Measurements from ENCODE around the gene ARHGEF4. TPM values are rescaled to one million over a fixed set of nuclear protein-coding genes. Genes with fewer than 3 reads are reported as not detected.
A peak's percentile ranks its signal among the peaks of the same experiment; 100 is the strongest.

The ARHGEF4 gene
- polyA plus RNA-seq, 1 donor (not counting 4 experiments of a cell fraction or from before 2014, with no cell fraction given): 22.6 TPM

DNA sequence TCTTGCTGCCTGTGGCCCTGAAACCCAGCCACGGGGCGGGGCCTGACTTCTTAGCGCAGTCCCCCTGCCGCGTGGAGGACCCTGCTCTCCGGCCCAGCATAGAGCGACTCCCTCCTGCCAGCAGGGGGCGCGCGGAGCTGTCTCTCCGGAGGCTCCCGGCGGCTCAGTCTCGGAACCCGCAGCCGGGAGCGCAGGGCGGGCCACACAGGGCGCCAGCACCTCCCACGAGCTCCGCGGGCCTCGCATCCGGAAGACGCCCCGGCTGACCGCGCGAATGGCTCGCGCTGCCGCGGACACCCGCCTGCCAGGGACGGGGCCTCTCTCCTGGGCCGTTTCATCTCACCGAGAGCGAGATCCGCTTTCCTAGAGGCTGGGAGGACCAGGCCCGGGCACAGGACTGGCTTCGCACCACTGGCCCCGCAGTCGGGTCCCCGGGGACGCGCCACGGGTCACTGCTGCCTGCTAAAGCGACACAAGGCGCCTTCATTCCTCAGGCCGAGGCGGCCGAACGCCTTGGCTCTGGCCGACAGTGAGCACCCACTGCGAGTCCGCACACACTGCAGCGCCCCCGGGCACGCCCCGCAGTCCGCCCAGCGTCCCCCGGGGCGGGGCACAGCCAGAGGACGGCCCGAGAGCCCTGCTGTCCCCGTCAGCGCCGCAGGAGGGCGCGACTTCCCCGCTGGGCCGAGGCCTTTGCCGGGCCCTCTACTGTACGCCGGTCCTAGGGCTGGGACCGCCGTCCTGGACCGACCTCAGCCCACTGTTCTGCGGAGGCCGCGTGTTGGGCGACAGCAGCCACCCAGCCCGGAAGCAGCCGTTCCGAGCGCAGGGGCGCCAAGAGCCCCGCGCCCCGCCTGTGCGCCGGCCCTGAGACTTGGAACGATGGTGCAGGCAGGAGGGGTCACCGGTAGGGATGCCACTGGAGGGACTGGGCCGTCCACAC, 39.0 kb upstream of the ARHGEF4 start:
- TF ChIP-seq, protein P1, sequence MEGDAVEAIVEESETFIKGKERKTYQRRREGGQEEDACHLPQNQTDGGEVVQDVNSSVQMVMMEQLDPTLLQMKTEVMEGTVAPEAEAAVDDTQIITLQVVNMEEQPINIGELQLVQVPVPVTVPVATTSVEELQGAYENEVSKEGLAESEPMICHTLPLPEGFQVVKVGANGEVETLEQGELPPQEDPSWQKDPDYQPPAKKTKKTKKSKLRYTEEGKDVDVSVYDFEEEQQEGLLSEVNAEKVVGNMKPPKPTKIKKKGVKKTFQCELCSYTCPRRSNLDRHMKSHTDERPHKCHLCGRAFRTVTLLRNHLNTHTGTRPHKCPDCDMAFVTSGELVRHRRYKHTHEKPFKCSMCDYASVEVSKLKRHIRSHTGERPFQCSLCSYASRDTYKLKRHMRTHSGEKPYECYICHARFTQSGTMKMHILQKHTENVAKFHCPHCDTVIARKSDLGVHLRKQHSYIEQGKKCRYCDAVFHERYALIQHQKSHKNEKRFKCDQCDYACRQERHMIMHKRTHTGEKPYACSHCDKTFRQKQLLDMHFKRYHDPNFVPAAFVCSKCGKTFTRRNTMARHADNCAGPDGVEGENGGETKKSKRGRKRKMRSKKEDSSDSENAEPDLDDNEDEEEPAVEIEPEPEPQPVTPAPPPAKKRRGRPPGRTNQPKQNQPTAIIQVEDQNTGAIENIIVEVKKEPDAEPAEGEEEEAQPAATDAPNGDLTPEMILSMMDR (optimal IDR thresholded peaks at IDR 0.05 in 1 of 3, IDR thresholded peaks at IDR 0.05 in 1 of 3, conservative IDR thresholded peaks at IDR 0.05 in 1 of 3; ENCODE audit: extremely low read depth in 1 of 3, insufficient read depth in 2 of 3, low read length in 3 of 3): peak; percentile 65 to 96 (median 92)
- TF ChIP-seq EZH2 (IDR thresholded peaks at IDR 0.05; ENCODE audit: low read length): no peak
- H3K9me1 ChIP-seq (ENCODE audit: control insufficient read depth, extremely low read depth, insufficient read depth, low read length): no peaks in the 10 kb centered on the region
- H3K27me3 ChIP-seq (ENCODE audit: control insufficient read depth, extremely low read depth, insufficient read depth, low read length): no peaks in the 10 kb centered on the region
- H4K20me1 ChIP-seq (ENCODE audit: control insufficient read depth, extremely low read depth, insufficient read depth, low read length): no peaks in the 10 kb centered on the region
- peak overlapping the region; percentile 91 for H2AFZ ChIP-seq (ENCODE audit: control insufficient read depth, low read length)
- no peaks in the 10 kb centered on the region for H3K36me3 ChIP-seq (ENCODE audit: control insufficient read depth in 2 of 2, extremely low read depth in 1 of 2, insufficient read depth in 2 of 2, low read length in 2 of 2)
- H3K9me3 ChIP-seq (ENCODE audit: control insufficient read depth, low read depth, low read length): no peaks in the 10 kb centered on the region
- H3K4me2 ChIP-seq (ENCODE audit: control insufficient read depth, extremely low read depth, insufficient read depth, low read depth, low read length): peak overlapping the region; percentile 91
- FAIRE-seq: no peak
- dilution Hi-C loops (cut with MboI; ENCODE audit: extremely low pct_ligation_motif_present, low sequenced_read_pairs): no loop called here
- peaks cover 6% of the 10 kb centered on the region for H3K4me1 ChIP-seq (ENCODE audit: control insufficient read depth, extremely low read depth, insufficient read depth, low read length)
- no peaks in the 10 kb centered on the region for H3K79me2 ChIP-seq (ENCODE audit: control insufficient read depth, insufficient read depth, low read length)
- H3K4me3 ChIP-seq (ENCODE audit: control insufficient read depth in 2 of 3, extremely low read depth in 1 of 3, insufficient read depth in 2 of 3, low read depth in 1 of 3, low read length in 3 of 3): peak overlapping the region; percentile 67 to 83 (median 83)
- DNase-seq (ENCODE audit: low read depth, low spot score): no peak
- H3K9ac ChIP-seq (ENCODE audit: control insufficient read depth, extremely low read depth, insufficient read depth, low read length): peak overlapping the region; percentile 89
- H3K27ac ChIP-seq (ENCODE audit: control insufficient read depth, insufficient read depth, low read length): peak overlapping the region; percentile 76

DNA sequence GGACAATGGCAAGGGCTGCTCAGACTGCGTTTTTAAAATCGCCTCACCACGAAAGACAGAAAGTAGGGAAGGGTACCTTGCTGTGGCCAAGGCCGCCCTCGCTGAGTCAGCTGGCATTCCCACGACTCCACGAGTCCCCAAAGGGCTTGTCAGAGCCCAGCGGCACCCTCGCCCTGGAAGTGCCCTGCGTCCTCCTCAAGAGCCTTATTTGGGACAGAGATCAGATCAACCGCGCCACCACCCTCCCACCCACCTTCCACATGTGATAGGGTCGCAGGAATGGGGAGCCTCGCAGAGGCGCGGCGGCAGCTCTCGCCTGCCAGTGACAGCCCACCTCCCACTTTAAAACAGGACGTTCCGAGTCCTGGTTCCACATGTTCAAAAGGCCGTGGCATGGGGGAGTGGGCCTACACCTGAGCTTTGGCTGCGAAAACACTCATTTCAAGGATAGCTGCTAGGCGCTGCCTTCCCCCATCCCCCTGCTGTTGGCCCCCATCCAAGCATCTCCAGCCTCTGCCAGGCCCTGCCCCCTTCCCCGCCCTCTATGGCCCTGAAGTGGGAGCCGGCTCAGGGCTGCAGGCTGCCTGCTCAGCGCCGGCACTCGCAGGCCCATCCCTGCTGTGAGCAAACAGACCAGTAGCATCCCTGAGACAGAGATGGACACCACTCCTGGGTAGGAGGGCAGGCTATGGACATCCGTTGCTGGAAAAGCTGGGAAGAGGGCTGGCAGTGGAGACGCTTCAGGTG, 38.1 kb upstream of the ARHGEF4 start:
- Histone ChIP-seq H3K4me1 (ENCODE audit: control insufficient read depth, extremely low read depth, insufficient read depth, low read length) (peaks cover 6% of the 10 kb centered on the region), H3K27ac (ENCODE audit: control insufficient read depth, insufficient read depth, low read length) (peak overlapping the region; percentile 47), H2AFZ (ENCODE audit: control insufficient read depth, low read length) (peak overlapping the region; percentile 81), H3K27me3 (ENCODE audit: control insufficient read depth, extremely low read depth, insufficient read depth, low read length) (no peaks in the 10 kb centered on the region), H3K4me3 (ENCODE audit: control insufficient read depth in 2 of 3, extremely low read depth in 1 of 3, insufficient read depth in 2 of 3, low read depth in 1 of 3, low read length in 3 of 3) (peak overlapping the region; percentile 67 to 83 (median 83)), H4K20me1 (ENCODE audit: control insufficient read depth, extremely low read depth, insufficient read depth, low read length) (no peaks in the 10 kb centered on the region), H3K36me3 (ENCODE audit: control insufficient read depth in 2 of 2, extremely low read depth in 1 of 2, insufficient read depth in 2 of 2, low read length in 2 of 2) (no peaks in the 10 kb centered on the region), H3K9me3 (ENCODE audit: control insufficient read depth, low read depth, low read length) (no peaks in the 10 kb centered on the region), H3K79me2 (ENCODE audit: control insufficient read depth, insufficient read depth, low read length) (no peaks in the 10 kb centered on the region), H3K4me2 (ENCODE audit: control insufficient read depth, extremely low read depth, insufficient read depth, low read depth, low read length) (peak overlapping the region; percentile 91), H3K9me1 (ENCODE audit: control insufficient read depth, extremely low read depth, insufficient read depth, low read length) (no peaks in the 10 kb centered on the region), H3K9ac (ENCODE audit: control insufficient read depth, extremely low read depth, insufficient read depth, low read length) (peak overlapping the region; percentile 89)
- DNase-seq (ENCODE audit: low read depth, low spot score) (no peak), FAIRE-seq (no peak)
- TF ChIP-seq, protein P1 (optimal IDR thresholded peaks at IDR 0.05 in 1 of 3, IDR thresholded peaks at IDR 0.05 in 1 of 3, conservative IDR thresholded peaks at IDR 0.05 in 1 of 3; ENCODE audit: extremely low read depth in 1 of 3, insufficient read depth in 2 of 3, low read length in 3 of 3): no peak
- TF ChIP-seq EZH2 (IDR thresholded peaks at IDR 0.05; ENCODE audit: low read length): no peak
- dilution Hi-C loops (cut with MboI; ENCODE audit: extremely low pct_ligation_motif_present, low sequenced_read_pairs): no loop called here

All from keratinocyte (primary cell).